DMS53 treated with DMSO at 0.1 percent for 48 hours (cell line): ENCODE data around the gene PRSS1.
"Not testable (repeated sequence)": the region's sequence is repeated elsewhere in the genome, so short reads cannot be mapped to it uniquely, and the experiment has no call there.

Experiments
- DNase-seq: peaks from one replicate; lab custom pipeline; 2025; ENCODE audit not compliant: unreplicated experiment; lab: John Stamatoyannopoulos, UW

PRSS1 gene

GRCh38 chr7:142772673-142773072 lies 23.4 kb downstream of the PRSS1 start:
- DNase-seq, result no peak

- DNase-seq, result no peak
Observed at GRCh38 chr7:142773230-142773629, 24.0 kb downstream of the PRSS1 start.

DNA sequence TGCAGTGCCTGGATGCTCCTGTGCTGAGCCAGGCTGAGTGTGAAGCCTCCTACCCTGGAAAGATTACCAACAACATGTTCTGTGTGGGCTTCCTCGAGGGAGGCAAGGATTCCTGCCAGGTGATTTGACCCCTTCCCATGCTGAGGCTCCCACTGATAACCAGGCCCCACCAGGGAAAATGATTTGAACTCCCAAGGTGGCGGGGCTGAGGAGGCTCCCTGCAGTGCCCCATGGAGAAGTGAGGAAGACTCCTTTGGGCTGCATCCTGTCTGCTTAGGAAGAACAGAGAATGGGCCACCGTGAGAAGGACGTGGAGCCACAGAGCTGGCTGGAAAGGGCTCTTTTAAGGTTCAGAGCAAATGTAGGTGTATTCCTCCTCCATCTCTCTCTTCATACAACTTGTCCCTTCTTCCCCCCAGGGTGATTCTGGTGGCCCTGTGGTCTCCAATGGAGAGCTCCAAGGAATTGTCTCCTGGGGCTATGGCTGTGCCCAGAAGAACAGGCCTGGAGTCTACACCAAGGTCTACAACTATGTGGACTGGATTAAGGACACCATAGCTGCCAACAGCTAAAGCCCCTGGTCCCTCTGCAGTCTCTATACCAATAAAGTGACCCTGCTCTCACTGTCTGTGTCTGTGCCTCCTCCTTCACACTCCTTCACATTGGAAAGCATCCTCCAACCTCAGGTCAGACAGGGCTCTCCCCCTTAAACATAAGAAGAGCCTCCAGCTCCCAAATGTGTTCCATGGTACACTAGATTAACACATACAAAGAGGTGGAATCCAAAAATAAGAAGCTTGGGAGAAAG lies 24.9 kb downstream of the PRSS1 start:
- no peak for DNase-seq

DNA sequence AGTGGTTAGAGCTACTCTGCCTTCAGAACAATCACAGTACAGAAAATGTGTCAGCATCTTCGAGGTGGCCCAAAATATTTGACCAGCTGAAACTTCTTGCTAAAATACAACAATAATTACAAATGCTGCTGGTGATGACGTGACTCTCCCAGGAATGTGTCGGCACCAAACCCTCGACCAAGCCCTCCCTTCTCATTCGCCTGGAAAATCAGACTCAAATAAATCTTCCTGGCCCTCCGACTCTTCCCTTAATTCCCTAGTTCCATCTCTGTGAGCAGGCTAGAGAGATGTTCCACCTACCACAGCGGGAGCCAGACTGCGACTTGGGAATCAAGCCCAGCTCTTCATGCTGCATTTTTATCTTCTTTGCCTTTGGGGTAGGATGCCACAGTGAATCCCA lies 25.6 kb downstream of the PRSS1 start:
- no peak for DNase-seq

DNA sequence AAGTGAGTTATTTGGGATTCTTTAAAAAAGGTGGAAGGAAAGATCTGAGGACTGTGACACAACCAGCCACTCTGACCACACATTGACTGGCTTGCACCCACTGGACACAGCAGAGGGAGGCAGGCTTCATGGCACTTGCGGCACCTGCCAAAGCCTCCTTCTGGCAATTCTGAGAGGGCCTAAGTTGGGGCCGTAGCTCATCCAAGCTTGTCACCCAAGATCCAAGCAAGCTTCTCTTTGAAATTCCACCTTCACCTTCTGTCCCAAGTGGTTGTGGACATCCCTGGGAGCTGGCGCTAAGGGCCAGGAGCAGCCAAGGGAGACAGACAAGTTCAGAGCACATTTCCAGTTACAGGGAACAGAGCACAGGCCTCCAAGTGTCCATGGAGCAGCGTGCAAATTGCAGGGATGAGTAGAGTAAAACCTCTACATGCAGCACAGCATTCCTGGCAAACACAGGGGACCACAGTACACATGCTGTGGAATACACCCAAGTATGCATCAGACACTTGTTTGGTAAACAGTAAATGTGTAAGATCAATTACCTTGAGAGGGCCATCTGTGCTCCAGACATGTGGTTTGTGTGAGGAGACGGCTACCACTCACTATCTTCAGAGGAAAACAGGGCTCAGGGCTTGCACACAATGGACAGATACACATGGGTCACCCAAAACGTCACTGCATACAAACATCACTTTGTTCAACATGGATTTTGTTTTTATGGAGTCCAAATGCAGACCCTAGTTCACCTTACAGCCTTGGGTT lies 26.3 kb downstream of the PRSS1 start:
- DNase-seq, result not testable (repeated sequence)

GRCh38 chr7:142776206-142776844 lies 27.1 kb downstream of the PRSS1 start:
- no peak for DNase-seq

DNA sequence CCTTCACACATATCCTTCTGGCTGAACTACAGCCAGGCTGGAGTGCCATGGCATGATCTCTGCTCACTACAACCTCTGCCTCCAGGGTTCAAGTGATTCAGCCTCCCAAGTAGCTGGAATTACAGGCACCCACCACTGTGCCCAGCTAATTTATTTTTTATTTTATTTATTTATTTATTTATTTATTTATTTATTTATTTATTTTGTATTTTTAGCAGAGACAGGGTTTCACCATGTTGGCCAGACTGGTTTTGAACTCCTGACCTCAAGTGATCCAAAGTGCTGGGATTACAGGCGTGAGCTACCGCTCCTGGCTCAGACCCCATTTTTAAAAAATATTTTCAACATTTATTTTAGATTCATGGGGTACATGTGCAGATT lies 27.6 kb downstream of the PRSS1 start:
- not testable (repeated sequence) for DNase-seq

- DNase-seq, result no peak
Observed at GRCh38 chr7:142777318-142777717, 28.0 kb downstream of the PRSS1 start.

GRCh38 chr7:142782922-142783900 lies 33.9 kb downstream of the PRSS1 start:
- peak; percentile 68 for DNase-seq

GRCh38 chr7:142784096-142784495 lies 34.8 kb downstream of the PRSS1 start:
- DNase-seq, result no peak

GRCh38 chr7:142784716-142785115 lies 35.4 kb downstream of the PRSS1 start:
- no peak for DNase-seq

GRCh38 chr7:142785841-142786250 lies 36.6 kb downstream of the PRSS1 start:
- DNase-seq, result no peak

GRCh38 chr7:142787034-142787768 lies 37.9 kb downstream of the PRSS1 start:
- DNase-seq, result no peak

DNA sequence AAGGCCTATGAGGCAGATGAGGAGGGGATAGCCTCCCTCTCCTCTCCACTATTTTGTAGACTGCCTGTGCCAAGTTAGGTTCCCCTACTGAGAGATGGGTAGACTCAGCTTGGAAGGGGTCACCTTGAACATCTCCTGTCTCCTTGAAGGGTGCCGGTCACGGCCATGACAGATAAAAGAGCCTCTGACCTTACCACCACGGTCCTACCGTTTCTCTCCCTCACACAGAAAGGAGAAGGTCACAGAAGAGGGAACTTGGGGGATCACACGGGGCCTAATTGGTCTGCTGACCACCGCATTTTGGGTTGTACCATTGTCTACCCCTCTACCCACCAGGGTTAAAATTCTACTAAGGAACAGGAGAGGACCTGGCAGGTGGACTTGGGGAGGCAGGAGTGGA lies 38.5 kb downstream of the PRSS1 start:
- DNase-seq, result no peak

GRCh38 chr7:142788303-142789289 lies 39.3 kb downstream of the PRSS1 start:
- no peak for DNase-seq

GRCh38 chr7:142789441-142789840 lies 40.2 kb downstream of the PRSS1 start:
- no peak for DNase-seq

- DNase-seq, result no peak
Observed at GRCh38 chr7:142790056-142790455, 40.8 kb downstream of the PRSS1 start.

DNA sequence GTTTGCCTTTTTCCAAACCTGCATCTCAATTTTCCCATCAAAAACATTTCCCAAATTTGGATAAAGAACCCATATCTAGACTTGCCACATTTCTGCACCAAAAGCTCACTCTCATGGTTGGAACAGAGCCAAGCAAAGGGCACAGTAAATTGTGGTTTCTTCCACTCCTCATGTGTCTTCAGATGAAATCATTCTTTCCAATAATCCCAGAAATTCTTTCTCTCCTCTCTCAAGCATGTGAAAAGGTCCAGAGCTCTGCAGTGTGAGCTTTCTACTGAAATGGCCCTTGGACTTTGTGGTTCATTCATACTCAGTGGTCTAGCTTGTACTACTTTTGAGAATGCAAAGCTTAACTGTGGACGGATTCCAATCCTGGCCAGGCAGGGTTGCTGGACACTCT lies 41.3 kb downstream of the PRSS1 start:
- DNase-seq, result no peak

DNA sequence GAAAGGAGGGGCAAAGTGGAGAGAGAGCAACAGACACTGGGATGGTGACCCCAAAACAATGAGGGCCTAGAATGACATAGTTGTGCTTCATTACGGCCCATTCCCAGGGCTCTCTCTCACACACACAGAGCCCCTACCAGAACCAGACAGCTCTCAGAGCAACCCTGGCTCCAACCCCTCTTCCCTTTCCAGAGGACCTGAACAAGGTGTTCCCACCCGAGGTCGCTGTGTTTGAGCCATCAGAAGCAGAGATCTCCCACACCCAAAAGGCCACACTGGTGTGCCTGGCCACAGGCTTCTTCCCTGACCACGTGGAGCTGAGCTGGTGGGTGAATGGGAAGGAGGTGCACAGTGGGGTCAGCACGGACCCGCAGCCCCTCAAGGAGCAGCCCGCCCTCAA lies 42.2 kb downstream of the PRSS1 start:
- DNase-seq, result no peak
